NCI-H1092 (cell line): ENCODE results near the gene CNTNAP1.
"Not testable (repeated sequence)": the region's sequence is repeated elsewhere in the genome, so short reads cannot be mapped to it uniquely, and the experiment has no call there.

Experiments used
- DNase-seq: peaks from one replicate; lab custom pipeline; 2025; lab: John Stamatoyannopoulos, UW

Gene CNTNAP1

DNA sequence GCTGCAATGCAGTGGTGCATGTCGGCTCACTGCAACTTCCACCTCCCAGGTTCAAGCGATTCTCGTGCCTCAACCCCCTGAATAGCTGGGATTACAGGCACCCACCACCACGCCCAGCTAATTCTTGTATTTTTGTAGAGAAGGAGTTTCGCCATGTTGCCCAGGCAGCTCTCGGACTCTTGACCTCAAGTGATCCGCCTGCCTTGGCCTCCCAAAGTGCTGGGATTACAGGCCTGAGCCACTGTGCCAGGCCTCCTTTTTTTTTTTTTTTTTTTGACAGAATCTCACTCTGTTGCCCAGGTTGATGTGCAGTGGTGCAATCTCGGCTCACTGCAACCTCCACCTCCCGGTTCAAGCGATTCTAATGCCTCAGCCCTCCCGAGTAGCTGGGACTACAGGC is 60.6 kb downstream of the CNTNAP1 start:
- DNase-seq: not testable (repeated sequence)

DNA sequence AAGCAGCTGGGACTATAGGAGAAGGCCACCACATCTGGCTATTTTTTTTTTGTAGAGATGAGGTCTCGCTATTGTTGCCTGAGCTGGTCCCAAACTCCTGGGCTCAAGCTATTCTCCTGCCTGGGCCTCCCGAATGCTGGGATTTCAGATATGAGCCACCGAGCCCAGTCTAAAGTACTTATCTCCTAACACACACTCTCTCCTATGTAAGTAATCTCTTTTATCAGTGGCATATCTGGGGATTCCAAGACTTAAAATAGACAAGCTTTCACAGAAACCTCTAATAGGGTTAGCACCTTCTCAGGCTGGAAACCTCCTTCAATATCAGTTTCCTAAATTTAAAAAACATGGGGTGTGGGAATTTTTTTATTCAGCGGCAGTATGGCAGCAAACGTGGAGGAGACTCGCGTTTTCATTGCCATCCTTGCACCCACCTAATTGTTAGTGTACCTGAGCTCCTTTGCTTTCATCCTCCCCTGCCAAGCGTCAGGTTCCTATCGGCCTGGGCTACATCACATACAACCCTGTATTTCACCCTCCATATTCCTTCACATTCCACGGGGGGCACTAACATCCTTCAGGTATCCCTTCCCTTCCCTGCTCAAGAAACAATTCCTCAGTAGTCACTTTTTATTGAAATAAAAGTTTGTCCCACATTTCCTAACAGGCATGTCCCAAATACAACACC is 61.4 kb downstream of the CNTNAP1 start:
- DNase-seq: no peak

- DNase-seq: peak; percentile 56
Measured at GRCh38 chr17:42744283-42744805, 62.0 kb downstream of the CNTNAP1 start.

- DNase-seq: peak; percentile 87
Measured at GRCh38 chr17:42744806-42745617, 62.7 kb downstream of the CNTNAP1 start, which contains the start of gene EZH1. Gene EZH1 (minus strand): TSS chr17:42745040. CDS start chr17:42728941, 16,099 bp downstream.

- DNase-seq: no peak
Measured at GRCh38 chr17:42748202-42748907, 66.0 kb downstream of the CNTNAP1 start.

- DNase-seq: no peak
Measured at GRCh38 chr17:42748908-42749798, 66.8 kb downstream of the CNTNAP1 start.
